SU-DHL-6 (cell line): Measurements from ENCODE around the gene PRMT6.

Experiments used
- EZH2phosphoT487 ChIP-seq: fragments of 200-600 bp; sonication (generic), shearing (Covaris generic); conservative IDR thresholded peaks from 2 replicates; pipeline ENCODE4 v1.6.1; 2018; ENCODE audit warnings: mild to moderate bottlenecking, antibody characterized with exemption, low read length, moderate library complexity, mixed read lengths
- TF ChIP-seq, protein P1 (sequence below): fragments of 200-600 bp; sonication (generic); IDR thresholded peaks from one replicate; pipeline ENCODE4 v1.5.1; 2017; ENCODE audit warnings: antibody characterized with exemption, mild to moderate bottlenecking, low read length, moderate library complexity; ENCODE audit not compliant: insufficient read depth, poor library complexity, severe bottlenecking

DNA sequence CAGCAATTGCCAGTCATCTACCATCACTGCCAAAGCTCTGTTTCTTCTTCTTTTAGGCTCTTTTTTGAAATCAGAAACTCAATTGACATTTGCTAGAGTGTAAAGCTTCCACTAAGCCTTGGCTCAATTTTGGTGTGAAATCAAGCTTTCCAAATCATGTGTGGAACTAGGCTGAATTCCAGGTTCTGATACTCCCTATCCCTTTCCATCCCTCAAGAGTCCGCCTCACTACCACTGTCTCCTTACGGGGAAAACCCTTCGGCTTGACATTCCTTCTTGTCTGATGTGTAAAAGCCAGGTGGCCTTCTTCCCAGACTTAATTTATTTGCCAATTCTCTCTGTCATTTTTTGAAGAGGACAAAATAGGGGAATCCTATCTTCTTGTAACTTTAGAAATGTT is 47.2 kb upstream of the PRMT6 start:
- TF ChIP-seq, protein P1, sequence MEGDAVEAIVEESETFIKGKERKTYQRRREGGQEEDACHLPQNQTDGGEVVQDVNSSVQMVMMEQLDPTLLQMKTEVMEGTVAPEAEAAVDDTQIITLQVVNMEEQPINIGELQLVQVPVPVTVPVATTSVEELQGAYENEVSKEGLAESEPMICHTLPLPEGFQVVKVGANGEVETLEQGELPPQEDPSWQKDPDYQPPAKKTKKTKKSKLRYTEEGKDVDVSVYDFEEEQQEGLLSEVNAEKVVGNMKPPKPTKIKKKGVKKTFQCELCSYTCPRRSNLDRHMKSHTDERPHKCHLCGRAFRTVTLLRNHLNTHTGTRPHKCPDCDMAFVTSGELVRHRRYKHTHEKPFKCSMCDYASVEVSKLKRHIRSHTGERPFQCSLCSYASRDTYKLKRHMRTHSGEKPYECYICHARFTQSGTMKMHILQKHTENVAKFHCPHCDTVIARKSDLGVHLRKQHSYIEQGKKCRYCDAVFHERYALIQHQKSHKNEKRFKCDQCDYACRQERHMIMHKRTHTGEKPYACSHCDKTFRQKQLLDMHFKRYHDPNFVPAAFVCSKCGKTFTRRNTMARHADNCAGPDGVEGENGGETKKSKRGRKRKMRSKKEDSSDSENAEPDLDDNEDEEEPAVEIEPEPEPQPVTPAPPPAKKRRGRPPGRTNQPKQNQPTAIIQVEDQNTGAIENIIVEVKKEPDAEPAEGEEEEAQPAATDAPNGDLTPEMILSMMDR: no peak
- no peak for TF ChIP-seq EZH2phosphoT487
